CD4-positive, alpha-beta T cell treated with Interleukin-2 at 100 ng/mL for 4 hours (primary cell): Measurements from ENCODE around the gene TMEM89.

ENCODE experiments used
- DNase-seq: peaks from one replicate; pipeline ENCODE4 v3.0.0-alpha.2; 2020; ENCODE audit warnings: low spot score

The TMEM89 gene

DNA sequence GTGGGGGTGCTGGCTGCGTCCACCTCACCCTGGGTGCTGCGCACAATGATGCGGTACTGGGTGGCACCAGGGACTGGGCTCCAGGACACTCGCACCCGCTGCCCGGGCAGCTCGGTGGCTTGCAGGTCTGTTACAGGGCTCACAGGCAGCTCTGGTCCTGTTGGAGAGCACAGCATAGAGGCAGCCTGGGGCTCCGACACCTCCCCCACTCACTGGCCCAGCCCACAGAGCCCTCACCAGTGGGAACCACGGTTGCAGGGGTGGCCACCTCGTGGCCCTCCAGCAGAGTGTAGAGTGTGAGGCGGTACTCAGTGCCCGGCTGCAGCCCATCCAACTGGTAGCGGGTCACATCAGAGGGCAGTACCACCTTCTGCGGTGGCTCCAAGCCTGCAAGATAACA is 30.1 kb downstream of the TMEM89 start:
- DNase-seq: no peak

GRCh38 chr3:48588230-48588629 is 33.3 kb downstream of the TMEM89 start:
- DNase-seq: no peak

GRCh38 chr3:48587686-48588085 is 33.9 kb downstream of the TMEM89 start:
- DNase-seq: no peak

- DNase-seq: no peak
Measured at GRCh38 chr3:48585411-48585810, 36.2 kb downstream of the TMEM89 start.

GRCh38 chr3:48584836-48585235 is 36.7 kb downstream of the TMEM89 start:
- DNase-seq: no peak

GRCh38 chr3:48581621-48582481 is 39.7 kb downstream of the TMEM89 start:
- DNase-seq: no peak

DNA sequence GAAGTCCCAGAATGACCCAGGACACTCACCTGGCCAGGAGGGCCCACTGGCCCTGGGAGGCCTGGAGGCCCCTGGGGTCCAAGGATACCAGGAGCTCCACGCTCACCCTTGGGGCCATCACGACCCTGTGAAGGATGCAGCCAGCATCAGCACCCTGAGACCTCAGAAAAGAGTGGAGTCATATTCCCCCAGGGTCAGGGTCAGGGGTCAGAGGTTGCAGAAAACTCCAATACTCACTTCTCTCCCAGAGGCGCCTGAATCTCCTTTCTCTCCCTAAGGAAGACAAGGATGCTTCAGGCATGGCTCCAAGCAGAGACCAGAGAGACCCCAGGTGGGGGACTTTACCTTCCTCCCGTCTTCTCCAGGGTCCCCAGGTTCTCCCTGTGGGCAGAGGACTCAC is 44.9 kb downstream of the TMEM89 start:
- DNase-seq: no peak

- no peak for DNase-seq
Measured at GRCh38 chr3:48575366-48575765, 46.2 kb downstream of the TMEM89 start.

DNA sequence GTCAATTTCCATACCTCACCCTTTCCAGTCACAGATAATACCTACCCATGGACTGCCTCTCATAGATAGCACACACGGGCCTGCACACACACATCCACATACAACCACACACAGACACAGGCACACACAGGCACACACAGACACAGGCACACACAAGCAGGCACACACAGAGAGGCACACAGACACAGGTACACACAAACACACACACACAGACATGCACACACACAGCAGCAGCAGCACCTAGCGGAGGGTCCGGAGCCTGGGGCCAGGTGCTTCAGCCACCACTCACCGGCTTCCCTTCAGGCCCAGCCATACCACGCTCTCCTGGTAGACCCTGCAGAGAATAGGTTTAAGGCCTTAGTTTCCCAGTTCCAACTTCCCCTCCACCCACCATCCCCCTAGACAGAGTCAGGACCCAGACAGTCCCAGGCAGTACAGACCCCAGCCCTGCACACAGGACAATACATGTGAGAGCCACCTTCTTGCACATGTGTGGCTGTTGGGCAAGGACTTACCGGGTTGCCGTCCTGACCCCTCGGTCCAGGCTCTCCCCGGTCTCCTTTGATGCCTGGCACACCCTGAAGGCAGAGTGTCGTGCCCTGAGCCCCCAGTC is 47.5 kb downstream of the TMEM89 start:
- DNase-seq: no peak

DNA sequence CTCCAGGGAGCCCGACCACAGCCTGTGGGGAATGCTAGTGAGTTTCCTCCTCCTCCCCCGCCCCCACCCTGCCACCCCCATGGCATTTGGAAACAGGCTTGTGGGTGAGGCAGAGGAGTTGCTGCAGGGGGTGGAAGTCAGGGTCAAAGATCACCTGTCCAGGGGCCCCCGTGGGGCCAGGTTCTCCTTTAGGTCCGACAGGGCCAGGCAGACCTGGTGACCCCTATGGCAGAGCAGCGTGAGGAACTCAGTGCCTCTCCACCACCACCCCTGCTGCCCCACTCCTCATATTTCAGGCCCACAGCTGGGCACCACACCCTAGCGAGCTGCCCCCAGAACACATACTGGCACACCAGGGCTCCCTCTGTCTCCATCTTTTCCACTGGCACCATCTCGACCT is 49.1 kb downstream of the TMEM89 start:
- no peak for DNase-seq

DNA sequence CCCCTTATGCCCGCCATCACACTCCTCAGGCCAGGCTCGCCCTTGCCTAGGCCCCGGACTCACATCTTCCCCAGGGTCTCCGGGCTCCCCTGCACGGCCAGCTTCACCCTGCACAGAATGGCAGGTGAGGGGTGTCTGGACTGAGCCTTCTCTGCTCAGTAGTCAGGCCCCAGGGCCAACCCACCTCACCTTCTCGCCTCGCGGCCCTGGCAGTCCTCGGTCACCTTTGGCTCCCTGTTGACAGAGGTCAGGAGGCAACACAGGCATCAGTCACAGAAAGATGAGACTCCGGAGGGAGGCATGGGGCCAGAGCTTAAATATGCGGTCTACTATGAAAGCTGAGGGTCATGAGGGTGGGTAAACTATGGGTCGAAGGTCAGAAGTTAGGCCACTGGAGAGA is 49.6 kb downstream of the TMEM89 start:
- DNase-seq: no peak
